HL-60 (cell line): ENCODE results near the gene ZNF106.

Source experiments
- CTCF ChIP-seq: IDR thresholded peaks from one replicate; pipeline ENCODE4 v1.5.1; 2011; ENCODE audit warnings: low read length, control low read depth, inconsistent platforms; ENCODE audit not compliant: insufficient read depth
- GABPA ChIP-seq: IDR thresholded peaks from 2 replicates; pipeline ENCODE4 v1.6.1; 2012; ENCODE audit warnings: low read depth
- POLR2AphosphoS5 ChIP-seq: IDR thresholded peaks from 2 replicates; pipeline ENCODE4 v1.6.1; 2012; ENCODE audit warnings: low read depth
- REST ChIP-seq: IDR thresholded peaks from 2 replicates; pipeline ENCODE4 v1.6.1; 2012; ENCODE audit warnings: low read depth; ENCODE audit not compliant: insufficient replicate concordance

- TF ChIP-seq CTCF (no peak), GABPA (no peak), REST (no peak), POLR2AphosphoS5 (no peak)
Measured at GRCh38 chr15:42387603-42388002, 103.3 kb downstream of the ZNF106 start.
